NCI-H1436 (cell line): ENCODE data around the gene DDX51.
"Not testable (repeated sequence)": the region's sequence is repeated elsewhere in the genome, so short reads cannot be mapped to it uniquely, and the experiment has no call there.

ENCODE experiments used
- DNase-seq: peaks from one replicate; lab custom pipeline; 2025; lab: John Stamatoyannopoulos, UW

Gene DDX51

DNA sequence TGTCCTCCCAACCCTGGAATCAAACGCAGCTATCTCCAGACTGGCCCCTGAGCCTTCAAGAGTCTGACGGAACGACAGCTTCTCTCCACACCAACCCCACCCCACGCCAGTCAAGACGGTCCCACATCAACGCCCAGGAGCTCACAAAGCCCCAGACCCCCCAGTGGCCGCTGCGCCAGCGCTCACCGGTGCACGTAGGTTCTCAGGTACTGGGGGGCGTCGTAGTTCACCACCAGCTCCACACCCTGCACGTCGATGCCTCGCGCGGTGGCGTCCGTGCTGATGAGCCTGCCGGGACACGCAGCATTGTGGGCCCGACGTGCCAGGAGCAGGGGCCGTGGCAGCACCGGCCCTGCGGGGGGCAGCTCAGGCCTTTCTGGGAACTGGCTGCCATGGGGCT is 4.2 kb downstream of the DDX51 start:
- no peak for DNase-seq

DNA sequence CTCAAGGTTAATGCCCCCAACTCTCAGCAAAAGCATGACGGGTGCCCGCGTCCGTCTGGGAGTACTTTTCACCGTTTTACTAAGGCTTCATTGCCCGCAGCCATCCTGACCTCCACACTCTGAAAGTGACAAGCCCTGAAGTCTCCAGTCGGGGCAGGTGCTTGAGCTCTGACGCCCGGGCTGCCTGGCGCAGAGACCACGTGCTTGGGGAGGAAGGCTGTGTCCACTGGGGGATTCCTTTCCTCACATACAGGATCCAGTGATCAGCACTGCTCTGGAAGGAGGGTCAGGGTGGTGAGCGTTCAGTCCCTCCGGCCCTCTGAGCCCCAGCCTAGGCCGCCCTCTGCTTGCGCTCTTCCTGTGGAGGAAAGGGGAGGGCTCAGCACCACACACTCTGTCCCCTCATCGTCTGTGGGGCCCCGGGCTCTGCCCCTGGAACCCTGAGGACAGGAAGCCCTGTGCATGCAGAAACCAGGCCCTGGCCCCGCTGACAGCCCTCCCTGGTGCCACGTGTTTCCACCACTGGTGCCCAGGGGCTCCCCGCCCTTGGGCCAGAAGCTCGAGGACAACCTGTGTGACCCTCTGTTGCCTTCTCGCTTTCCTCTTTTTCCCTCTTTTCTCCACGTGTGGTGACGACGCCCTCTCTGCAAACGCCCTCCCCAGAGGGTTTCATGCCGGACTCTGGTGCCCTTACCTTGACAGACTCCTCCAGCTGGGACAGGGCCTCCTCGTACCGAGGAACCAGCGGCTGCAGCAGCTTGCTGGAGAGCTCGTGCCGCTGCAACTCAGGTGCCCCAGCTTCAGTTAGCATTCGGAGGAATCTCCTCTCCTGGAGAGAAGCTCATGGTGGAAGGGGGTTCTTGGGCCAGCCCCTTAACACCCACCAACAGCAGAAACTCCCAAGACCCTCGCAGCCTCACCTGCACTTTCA is 4.9 kb downstream of the DDX51 start:
- DNase-seq: no peak

DNA sequence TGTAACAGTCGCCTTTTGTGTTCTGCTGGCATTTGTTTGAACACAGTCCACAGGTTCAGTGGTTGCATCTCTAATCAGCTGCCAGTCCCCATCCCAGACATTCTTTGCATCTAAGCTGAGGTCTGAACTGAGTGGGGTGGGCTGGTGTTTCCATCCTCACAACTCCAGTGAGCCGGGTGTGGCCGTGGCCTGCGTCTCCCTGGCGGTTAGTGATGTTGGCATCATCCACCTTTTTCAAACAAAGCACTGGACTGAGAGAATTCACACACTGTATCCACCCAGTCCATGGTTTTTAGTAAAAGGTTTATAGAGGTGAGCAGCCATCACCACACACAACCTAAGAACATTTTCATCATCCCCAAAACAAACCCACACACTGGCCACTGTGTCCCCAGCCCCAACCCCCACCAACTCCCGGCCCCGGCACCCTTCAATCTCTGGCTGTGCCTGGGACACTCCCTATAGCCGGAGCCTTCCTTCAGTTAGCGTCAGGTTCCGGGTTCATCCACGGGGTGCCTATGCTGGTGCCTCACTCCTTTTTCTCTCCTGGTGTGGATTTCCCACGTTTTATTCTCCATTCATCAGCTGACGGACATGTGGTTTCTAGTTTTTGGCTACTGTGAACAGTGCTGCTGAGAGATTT is 6.5 kb downstream of the DDX51 start:
- no peak for DNase-seq

DNA sequence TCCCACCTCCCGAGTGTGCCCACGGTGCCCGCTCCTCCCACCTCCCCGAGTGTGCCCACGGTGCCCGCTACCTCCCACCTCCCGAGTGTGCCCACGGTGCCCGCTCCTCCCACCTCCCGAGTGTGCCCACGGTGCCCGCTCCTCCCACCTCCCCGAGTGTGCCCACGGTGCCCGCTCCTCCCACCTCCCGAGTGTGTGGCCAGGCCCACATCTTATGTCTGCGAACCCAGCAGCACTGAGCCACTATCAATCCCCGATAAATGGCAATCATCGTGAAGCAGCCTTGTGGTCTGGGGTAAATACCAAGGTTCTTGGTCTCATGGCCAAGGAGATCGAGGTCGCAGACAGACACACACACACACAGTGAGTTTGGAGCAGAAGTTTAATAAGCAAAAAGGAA is 7.9 kb downstream of the DDX51 start:
- not testable (repeated sequence) for DNase-seq

DNA sequence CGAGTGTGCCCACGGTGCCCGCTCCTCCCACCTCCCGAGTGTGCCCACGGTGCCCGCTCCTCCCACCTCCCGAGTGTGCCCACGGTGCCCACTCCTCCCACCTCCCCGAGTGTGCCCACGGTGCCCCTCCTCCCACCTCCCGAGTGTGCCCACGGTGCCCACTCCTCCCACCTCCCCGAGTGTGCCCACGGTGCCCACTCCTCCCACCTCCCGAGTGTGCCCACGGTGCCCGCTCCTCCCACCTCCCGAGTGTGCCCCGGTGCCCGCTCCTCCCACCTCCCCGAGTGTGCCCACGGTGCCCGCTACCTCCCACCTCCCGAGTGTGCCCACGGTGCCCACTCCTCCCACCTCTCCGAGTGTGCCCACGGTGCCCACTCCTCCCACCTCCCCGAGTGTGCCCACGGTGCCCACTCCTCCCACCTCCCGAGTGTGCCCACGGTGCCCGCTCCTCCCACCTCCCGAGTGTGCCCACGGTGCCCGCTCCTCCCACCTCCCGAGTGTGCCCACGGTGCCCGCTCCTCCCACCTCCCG is 9.4 kb downstream of the DDX51 start:
- not testable (repeated sequence) for DNase-seq

DNA sequence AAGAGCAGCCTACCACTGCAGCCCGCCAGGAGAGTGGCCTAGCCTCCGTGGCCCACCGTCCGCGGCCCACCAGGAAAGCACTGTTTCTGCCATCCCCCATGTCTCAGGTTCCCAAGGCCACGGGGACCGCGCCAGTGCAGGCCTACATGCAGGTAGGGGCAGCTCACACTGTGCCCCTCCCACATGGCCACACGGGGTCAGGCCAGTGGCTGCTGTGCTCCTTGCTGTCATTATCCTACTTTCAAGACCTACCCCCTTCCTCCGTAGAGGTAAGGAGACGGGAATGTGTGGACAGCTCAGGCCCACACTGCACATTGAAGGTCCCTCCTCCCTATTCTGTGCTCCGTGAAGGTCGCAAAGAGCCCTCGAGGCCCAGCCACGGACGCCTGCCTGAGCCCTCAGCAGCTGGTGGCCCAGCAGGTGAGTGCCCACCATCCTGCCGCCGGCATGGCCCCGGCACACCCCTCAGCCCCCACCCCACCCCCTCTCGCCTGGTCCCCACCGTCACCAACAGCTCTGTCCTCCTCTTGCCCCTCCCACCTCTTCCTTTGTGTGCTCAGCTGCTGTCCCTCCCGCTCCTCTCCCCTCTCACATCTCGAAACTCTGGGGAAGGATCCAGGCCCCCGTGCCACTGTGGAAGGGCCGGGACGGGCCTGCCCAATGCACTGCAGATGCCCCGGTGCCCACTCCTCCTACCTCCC is 10.0 kb downstream of the DDX51 start:
- peak; percentile 61 for DNase-seq

DNA sequence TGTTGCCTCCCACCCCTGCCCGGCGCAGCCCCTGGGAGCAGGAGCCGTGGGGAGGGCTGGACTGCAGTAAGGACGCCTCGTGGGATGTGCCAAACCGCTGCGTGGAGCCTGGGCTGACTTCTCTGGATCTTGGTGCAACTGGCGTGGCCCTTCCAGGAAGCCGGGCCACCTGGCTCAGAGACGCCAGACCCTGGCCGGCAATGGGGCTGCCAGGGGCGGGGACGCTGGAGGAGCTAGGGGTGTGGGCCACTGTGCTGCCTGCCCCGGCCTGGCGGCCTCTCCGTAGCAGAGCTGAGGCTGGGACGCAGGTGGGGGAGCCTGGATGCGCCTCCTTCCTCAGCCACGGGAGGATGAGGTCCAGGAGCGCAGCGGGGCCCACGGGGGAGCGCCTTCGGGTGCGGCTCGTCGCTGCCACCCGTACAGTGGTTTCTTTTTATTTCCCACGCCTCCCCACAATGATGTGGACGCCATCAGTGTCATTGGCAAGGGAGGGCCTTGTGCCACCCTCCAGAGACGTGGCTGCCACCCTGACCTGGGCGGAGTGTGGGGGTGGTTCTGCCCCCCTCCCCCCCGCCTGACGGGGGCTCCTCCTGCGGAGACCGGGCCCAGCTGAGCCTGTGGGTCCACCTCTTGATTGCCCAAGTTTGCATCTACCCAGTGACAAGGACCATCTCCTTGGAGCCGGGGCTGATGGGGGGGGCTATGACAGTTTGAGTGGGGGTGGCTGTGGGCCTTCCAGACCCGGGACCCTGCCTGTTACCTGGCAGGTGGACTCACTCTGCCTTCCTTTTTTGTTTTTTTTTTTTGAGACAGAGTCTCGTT is 11.3 kb downstream of the DDX51 start:
- DNase-seq: no peak

DNA sequence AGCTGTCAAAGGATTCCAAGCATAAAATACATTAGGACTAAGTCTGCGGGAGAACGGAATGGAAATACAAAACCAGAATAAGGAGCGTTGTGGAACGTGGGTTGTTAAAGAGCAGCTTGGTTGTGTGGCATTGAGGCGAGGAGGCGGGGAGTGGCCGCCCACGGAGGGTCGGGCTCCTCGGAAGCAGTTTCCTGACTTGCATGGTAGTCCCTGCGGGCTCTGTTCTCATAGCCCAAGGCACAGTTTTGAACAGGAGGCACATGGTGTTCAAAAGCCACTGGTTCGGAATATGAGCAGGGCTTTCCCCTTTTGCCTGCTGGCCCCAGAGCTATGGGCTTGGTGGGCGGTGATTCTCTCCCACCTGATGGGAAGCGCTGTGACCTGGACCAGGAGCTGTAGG is 12.2 kb downstream of the DDX51 start:
- no peak for DNase-seq

DNA sequence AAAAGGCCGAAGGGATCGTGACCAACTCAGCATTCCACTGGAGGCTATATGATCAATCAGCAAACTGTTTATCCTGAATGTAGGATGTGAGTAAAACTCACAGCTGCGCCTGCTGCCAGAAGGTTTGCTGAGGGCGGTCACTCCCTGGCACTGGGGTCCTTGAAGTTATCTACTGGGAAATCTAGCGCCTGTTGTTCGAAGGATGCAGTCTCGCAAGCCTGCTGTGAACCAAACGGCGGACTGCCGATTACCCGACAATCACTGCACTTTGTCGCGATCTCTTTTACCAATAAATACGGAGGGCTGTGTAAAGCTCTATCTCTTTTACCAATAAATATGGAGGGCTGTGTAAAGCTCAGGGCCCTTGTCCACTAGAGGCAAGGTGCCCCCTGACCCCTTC is 12.9 kb downstream of the DDX51 start:
- no peak for DNase-seq

DNA sequence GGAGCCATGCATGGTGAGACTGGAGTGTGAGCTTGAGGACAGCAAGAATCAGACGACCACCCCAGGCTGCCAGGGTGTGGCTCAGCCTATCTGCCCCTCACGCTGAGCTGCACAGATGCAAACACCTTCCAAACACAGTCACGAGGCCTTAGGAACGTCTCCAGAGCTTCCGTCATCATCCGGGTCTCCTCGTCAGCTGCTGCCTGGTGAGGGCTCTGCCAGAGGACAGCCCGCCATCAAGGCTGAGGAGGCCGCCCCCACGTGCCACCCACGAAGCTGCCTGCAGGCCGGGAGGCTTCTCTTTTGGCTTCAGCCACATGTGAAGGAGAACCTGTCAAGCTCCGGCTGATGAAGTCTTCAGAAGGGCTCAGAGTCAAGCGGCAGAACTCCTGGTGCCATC is 13.4 kb downstream of the DDX51 start:
- DNase-seq: no peak

DNA sequence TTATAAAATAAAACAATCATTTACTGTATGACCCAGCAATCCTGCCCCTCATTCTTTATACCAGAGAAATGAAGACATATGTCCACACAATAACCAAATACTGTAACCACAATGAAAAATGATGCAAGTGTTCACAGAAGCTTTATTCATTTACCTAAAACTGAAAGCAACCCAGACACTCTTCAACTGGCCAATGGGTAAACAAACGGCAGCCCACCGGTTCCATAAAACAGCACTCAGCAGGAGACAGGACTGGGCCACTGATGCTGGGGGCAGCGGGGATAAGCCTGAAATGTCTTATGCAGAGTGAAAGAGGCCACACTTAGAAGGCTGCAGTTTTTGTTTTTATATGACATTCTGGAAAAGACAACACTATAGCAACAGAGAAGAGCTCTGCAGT is 15.1 kb downstream of the DDX51 start:
- DNase-seq: no peak

DNA sequence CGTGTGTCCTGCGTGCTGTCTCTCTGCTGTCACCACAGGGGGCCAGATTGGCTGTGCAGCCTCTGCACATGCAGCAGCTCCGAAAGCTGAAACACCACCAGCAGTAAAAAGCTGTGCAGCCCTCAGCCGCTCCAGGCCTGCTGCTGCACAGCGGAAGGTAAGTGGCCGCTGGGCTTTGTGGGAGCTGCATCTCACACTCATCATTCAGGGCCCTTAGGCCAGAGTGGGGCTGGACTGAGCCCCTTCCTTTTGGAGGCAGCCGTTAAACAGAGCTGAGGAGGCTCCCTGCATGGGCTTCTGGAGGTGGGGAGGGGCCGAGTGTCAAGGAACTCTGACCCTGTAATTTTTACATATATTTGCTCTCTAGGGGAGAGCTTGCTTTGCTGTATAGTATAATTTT is 17.1 kb downstream of the DDX51 start:
- no peak for DNase-seq

DNA sequence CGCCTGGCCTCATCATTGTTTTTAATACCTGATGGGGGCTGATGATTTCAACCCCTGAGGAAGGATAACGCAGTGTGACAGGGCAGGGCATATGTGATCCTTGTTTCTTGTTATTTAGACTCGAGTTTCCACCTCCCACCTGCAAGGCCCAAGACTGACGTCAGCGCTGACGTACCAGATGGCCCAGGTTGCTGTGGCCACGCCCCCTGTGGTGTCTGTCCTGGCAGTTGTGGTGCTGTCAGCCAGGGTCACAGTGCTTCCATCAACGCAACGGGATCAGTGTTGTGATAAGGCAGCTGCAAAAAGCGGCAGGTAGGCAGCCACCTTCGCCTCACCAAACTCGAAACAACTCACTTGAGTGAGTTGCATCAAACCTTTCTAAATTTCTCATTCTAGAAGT is 18.4 kb downstream of the DDX51 start:
- no peak for DNase-seq

DNA sequence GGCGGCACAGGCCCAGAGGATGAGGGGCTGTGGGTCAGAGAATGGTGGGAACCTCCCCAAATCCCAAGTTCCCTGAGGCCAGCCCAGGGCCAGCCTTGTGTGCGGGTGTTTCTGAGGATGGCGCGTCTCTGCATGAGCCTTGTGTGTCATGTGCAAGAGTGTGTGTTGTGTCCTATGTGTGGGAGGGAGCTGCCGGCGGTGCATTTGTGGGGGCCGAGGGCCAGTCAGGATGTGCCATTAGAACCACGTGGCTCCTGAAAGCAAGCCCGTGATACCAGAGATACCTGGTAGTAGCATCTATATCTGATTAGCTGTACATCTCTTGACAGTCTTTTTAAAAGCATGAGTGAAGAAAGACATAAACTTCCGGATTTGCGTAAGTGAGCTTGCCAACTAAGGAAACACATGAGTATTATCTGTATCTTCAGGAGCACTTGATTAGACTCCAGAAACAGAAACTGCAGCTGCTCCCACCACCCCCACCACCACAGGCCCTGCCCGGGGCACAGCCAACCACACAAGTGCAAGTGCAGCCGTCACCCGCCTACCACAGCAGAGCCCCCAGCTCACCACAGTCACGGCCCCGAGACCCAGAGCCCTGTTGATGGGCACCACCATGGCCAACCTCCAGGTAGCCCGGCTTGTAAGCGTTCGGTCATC is 19.2 kb downstream of the DDX51 start:
- no peak for DNase-seq

DNA sequence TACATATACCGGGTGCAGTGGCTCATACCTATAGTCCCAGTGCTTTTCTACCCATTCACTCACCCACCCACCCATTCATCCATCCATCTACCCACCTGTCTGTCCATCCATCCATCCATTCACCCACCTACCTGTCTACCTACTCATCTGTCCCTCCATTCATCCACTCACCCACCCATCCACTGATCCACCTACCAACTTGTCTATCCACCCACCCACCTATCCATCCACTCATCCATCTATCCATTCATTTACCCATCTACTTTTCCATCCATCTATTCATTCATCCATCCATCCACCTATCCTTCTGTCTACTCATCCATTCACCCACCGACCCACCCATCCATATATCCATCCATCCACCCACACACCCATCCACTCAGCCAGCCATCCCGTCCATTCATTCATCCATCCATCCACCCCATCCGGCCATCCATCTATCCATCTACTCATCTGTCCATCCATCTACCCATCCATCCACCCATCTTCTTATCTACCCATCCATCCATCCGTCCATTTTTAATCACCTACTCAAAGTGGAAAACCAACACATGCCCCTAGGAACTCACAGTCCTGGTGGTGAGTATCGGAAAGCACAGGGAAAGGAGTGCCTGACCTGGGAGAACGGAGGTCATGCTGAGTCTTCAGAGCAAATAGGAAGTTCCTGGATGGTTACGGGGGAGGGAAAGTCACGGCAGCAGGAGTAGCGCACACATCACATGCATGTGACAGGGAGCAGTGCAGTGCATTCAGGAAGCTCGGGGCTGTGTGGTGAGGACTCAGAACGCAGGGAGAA is 20.0 kb downstream of the DDX51 start:
- no peak for DNase-seq

DNA sequence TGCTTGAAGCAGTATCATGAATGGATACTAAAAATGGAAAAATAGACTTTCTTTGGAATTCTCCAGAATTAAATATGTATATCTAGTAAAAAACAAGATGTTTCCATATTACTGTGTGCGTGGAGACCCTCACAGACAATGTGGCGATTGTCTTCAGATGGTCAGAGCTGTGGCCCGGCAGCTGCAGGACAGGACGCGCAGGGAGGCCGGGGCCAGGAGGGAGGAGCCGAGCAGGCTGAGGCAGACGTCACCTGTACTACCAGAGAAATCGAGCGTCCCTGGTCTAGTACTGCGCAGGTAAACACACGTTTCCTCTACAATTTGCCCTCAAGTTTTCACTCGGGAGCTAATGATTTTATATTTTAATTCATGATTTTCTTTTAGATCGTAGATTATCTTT is 22.8 kb downstream of the DDX51 start:
- no peak for DNase-seq

DNA sequence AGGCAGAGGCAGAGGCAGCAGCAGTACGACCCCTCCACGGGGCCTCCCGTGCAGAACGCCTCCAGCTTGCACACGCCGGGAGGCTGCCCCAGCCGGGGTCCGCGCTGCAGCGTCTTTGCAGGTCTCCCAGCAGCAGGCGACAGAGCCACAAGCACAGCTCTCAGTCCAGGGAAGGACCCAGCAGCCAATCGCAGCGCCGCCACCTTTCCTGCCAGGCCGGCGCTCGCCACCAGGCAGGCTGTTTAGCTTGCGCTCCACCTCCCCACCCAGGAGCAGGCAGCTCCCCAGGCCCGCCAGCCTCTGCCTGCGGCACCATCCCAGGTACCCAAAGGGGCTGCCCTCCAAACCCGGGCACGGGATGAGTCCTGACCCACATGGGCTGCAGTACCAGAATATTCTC is 25.2 kb downstream of the DDX51 start:
- no peak for DNase-seq

DNA sequence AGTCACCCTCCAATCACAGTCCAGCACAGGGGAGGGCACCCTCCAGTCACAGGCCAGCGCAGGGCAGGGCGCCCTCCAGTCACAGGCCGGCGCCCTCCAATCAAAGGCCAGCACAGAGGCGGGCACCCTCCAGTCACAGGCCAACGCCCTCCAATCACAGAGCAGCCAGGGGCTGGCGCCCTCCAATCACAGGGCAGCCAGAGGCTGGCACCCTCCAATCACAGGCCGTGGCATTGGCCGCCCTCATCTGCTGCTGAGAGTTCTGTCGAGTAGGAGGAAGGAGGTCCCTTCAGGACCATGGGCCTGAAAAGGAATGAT is 26.6 kb downstream of the DDX51 start:
- no peak for DNase-seq

DNA sequence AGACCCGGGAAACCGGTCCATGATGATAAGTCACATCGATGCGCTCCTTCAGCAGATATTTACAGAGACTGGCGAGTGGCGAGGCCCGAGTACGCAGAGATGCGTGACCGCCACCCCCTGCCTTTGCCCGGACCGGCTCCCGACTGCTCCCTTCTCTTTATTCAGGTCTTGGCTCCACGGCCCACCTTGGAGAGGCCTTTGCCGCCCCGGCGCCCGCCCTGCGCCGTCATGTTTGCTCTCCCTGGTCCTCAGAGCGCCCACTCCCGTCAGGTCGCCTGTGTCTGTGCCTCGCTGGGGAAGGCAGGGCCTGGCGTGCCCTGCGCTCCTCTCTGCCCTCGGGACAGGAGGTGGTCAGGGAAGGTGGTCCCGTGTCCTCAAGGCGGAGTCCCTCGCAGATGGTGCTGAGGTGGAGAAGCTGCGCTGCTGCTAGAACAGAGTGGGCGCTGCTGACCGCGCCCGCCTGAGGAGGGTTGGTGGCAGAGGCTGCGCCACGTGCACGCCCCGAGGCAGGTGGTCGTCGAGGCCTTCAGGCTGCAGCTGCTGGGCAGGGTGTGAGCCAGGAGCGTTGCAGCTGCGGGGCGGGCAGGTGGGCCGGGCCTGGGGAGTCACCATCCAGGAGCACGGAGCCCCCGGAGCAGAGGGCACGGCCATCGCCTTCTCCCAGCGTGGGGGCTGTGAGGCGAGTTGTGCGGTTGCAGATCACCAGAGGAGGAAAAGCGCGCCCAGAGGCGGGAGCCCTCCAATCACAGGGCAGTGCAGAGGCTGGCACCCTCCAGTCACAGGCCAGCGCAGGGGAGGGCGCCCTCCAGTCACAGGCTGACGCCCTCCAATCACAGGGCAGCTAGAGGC is 27.2 kb downstream of the DDX51 start:
- no peak for DNase-seq

DNA sequence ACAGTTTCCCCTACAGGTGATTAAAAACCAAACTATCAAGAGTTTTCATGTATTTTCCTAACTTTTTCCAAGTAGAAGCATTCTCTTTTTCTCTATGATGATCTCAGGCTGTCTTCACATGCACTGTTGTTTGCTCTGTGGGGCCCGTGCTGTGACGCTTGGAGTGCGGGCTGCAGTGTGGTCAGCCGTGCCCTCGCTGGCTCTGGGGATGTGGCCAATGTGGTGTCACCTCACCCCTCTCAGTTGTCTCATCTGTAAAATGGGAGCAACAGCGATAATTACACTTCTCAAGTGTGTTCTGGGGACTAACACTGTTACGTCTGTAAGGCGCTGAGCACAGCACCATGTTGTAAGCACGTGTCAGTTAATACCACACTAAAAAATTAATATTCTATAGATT is 28.6 kb downstream of the DDX51 start:
- no peak for DNase-seq
